T1000 (cell line): ENCODE results near the gene TMCC2.
A peak's percentile ranks its signal among the peaks of the same experiment; 100 is the strongest.
"Not testable (repeated sequence)": the region's sequence is repeated elsewhere in the genome, so short reads cannot be mapped to it uniquely, and the experiment has no call there.

ENCODE experiments used
- DNase-seq: peaks from one replicate; lab custom pipeline; 2025; ENCODE audit warnings: mixed read lengths; lab: John Stamatoyannopoulos, UW

The TMCC2 gene

GRCh38 chr1:205283270-205284147 is 55.8 kb downstream of the TMCC2 start:
- DNase-seq = no peak

DNA sequence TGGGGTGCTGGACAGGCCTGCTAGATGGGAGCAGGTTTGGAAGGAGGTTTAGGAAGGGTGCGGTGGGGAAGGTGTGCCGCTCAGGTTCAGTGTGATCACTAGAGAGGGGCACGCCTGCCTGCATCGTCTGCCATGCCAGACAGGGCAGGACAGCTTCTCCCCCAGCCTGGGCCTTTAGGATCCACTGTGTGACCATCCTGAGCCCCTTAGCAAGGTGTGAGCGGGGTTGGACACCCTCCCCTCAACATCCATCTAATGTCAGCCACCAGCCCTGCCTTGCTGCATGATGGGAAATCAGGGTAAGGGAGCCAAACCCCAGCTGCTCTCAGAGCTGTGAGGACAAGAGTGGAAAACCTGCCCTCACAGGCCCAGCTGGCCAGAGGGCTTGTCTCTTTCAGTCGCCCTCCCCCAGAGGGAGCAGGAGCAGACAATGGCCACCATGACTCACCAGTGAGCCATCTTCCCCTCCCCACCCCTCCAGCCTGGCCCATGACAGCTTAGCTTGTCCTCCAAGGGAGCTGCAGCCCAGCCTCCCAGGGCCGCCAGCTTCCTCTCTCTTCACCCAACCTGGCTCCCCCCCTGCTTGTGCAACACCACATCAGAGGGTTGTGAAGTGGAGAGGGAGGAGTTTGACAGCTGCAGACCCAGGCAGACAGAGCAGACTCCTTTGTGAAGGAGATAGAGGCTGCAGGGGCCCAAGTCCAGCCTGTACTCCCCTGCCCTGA is 56.8 kb downstream of the TMCC2 start:
- DNase-seq = peak; percentile 94

- DNase-seq = no peak
Measured at GRCh38 chr1:205285381-205286101, 57.8 kb downstream of the TMCC2 start.

DNA sequence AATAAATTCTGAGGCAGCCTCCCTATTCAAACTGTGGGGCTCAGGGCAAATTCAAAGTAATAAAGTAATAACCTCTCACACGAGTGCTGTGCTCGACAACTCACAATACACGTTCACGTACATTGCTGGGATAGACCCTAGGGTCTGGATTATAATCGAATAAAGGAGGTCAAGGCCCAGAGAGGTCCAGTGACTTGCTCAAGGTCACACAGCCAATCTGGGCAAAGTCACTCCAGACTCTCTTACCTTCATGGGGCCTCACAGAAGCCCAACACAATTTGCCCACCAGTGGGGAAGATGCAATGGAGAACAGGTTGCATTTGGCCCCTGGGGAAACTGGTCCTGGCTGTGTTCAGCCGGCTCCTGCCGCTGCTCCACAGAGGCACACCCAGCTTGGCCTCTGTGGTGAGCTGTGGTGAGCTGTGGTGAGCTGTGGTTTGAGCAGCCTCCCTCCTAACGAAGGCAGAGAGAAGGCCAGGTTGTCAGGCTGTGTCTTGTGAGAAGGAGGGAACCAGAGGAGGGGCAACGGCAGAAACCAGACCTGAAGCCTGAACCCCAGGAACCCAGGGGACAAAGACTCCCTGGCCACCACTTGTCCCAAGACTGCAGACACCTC is 58.7 kb downstream of the TMCC2 start:
- no peak for DNase-seq

GRCh38 chr1:205287076-205287475 is 59.3 kb downstream of the TMCC2 start:
- DNase-seq = no peak

GRCh38 chr1:205287767-205288559 is 60.2 kb downstream of the TMCC2 start:
- DNase-seq = no peak

- no peak for DNase-seq
Measured at GRCh38 chr1:205291596-205291995, 63.9 kb downstream of the TMCC2 start.

GRCh38 chr1:205293350-205294074 is 65.8 kb downstream of the TMCC2 start:
- DNase-seq = no peak

GRCh38 chr1:205294175-205294917 is 66.6 kb downstream of the TMCC2 start:
- peak; percentile 84 for DNase-seq

GRCh38 chr1:205294934-205295333 is 67.2 kb downstream of the TMCC2 start:
- DNase-seq = no peak

- DNase-seq = no peak
Measured at GRCh38 chr1:205296154-205296553, 68.4 kb downstream of the TMCC2 start.

- not testable (repeated sequence) for DNase-seq
Measured at GRCh38 chr1:205297546-205298177, 69.9 kb downstream of the TMCC2 start.

DNA sequence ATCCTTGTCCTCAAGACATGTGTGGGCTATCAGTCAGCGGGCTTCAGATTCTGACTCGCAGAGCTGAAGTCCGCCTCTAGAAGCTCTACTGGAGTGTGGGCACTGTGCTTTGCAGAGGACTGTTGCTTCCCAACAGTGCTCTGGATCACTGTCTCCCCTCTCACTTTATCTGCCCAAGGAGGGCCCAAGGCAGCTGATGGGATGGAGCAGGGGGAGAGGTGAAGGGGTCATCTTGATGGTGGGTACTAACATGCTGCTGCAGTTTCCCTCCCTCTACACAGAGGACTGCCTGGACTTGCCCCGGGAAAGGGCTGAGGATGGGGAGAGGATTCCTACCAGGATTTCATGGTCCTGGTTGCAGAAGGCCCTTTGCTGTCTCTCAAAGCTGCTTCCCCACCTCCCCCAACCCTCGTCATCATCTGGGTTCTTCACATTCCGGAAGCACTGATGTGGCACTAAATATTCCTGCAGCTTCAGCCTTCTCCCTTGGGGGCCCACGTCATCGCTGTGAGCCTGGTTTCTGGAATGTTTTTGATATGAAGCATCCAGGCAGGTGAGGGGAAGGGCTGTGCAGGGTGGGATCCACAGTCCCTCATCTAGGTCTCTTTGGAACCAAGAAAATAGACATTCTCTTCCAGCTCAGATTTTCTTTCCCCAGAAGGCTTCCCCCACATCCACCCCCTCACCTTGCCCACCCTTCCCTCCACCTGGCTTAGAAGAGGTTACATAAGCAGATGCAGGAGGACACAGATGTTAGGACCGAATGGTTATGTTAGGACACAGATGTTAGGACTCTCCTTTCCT is 70.6 kb downstream of the TMCC2 start:
- peak; percentile 88 for DNase-seq

DNA sequence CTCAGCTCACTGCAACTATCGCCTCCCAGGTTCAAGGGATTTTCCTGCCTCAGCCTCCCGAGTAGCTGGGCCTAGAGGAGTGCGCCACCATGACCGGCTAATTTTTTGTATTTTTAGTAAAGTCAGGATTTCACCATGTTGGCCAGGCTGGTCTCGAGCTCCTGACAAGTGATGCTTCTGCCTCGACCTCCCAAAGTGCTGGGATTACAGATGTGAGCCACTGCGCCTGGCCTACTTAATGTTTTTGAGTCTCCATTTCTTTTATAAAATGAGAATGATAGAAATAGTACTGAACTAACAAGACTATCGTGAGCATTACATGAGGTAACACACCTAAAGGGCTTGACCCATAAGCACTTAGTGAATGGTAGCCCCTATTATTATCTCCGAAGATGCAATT is 72.4 kb downstream of the TMCC2 start:
- DNase-seq = no peak

DNA sequence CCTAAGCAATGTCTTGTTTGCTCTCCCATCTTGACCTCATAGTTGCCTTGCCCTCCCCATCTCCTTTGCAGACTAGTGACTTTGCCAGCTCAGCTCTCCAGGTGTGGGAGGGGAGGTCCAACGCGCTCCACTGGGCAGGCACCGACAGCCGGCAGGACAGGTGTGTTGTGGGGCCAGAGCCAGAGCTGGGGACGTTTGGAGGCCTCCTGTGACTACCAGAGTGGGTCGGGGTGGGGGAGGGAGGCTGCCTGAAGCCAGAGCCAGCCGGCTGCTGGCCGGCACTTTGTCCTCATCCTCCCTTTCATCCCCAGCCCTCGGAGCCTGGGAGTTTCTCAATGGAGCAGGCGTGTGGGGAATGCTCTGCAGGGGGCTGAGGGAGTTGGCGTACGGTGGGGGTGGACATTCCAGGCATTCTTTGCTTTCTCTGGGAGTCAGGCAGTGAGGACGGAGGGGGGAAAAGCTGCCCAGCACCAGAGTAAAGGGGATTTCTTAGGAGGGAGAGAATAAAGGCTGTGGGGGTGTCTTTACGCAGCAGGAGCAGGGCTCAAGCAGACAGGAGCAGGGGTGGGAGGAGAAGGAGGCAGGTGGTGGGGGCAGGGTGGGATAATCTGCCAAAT is 73.6 kb downstream of the TMCC2 start:
- DNase-seq = peak; percentile 70

GRCh38 chr1:205301842-205302588 is 74.3 kb downstream of the TMCC2 start:
- DNase-seq = no peak

DNA sequence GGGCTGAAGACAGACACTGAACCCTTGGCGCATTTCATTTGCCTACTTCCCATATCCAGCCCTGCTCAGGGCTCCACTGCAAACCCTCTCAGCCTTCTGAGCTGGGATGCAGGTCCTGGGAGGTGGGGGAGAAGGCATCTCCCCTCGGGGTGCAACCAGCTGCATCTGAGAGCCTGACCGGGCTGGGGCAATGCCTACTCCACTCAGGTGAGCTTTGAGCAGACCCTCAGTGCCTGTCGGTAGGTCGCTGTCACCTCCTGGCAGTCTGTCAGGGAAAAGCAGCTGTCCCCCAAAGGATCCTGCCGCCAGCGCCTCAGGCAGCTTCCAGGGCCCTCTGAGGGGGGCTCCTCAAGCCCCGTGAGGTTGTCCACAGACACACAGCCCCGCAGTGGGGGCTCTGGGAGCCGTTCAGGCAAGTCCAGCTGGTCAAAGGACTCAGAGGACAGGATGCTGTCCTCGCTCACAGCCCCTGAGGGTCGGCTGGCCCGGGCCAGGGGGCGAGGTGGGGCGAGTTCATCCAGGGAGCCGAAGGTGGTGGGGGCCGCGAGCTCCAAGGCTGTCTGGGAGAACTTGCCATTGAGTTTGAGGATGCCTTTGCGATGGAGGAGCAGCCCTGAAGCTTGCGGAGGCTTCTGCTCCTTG is 75.6 kb downstream of the TMCC2 start:
- no peak for DNase-seq
